Measurements from ENCODE around the gene TMEM37.

Gene TMEM37

GRCh38 chr2:119424284-119425118 lies 7.2 kb upstream of the TMEM37 start:
- no peak for FAIRE-seq
- no peak for TF ChIP-seq POLR2A (IDR thresholded peaks at IDR 0.05; ENCODE audit: low read depth, low read length)
- no peak for DNase-seq (ENCODE audit: insufficient read length, low spot score)

- DNase-seq (ENCODE audit: insufficient read length, low spot score) (no peak), FAIRE-seq (no peak)
- no peak for TF ChIP-seq POLR2A (IDR thresholded peaks at IDR 0.05; ENCODE audit: low read depth, low read length)
Observed at GRCh38 chr2:119425119-119425405, 6.6 kb upstream of the TMEM37 start.

- FAIRE-seq: no peak
Observed at GRCh38 chr2:119425620-119426395, 5.8 kb upstream of the TMEM37 start.

GRCh38 chr2:119426396-119426675 lies 5.3 kb upstream of the TMEM37 start:
- no peak for FAIRE-seq
- TF ChIP-seq POLR2A (IDR thresholded peaks at IDR 0.05; ENCODE audit: low read depth, low read length): no peak
- DNase-seq (ENCODE audit: insufficient read length, low spot score): no peak

More at GRCh38 chr2:119425620-119426395, 5.8 kb upstream of the TMEM37 start:
- no peak for DNase-seq (ENCODE audit: insufficient read length, low spot score)
- no peak for TF ChIP-seq POLR2A (IDR thresholded peaks at IDR 0.05; ENCODE audit: low read depth, low read length)

- FAIRE-seq (no peak), DNase-seq (ENCODE audit: insufficient read length, low spot score) (no peak)
- no peak for TF ChIP-seq POLR2A (IDR thresholded peaks at IDR 0.05; ENCODE audit: low read depth, low read length)
Observed at GRCh38 chr2:119426801-119427395, 4.8 kb upstream of the TMEM37 start.

GRCh38 chr2:119427756-119428155 lies 3.9 kb upstream of the TMEM37 start:
- DNase-seq (ENCODE audit: insufficient read length, low spot score) (no peak), FAIRE-seq (no peak)

GRCh38 chr2:119428488-119429224 lies 3.0 kb upstream of the TMEM37 start:
- DNase-seq (ENCODE audit: insufficient read length, low spot score): no peak
- TF ChIP-seq POLR2A (IDR thresholded peaks at IDR 0.05; ENCODE audit: low read depth, low read length): no peak
- FAIRE-seq: no peak

More at GRCh38 chr2:119427756-119428155, 3.9 kb upstream of the TMEM37 start:
- TF ChIP-seq POLR2A (IDR thresholded peaks at IDR 0.05; ENCODE audit: low read depth, low read length): no peak

- TF ChIP-seq POLR2A (IDR thresholded peaks at IDR 0.05; ENCODE audit: low read depth, low read length): no peak
- DNase-seq (ENCODE audit: insufficient read length, low spot score) (no peak), FAIRE-seq (no peak)
Observed at GRCh38 chr2:119429225-119429981, 2.3 kb upstream of the TMEM37 start.

GRCh38 chr2:119430023-119430498 lies 1.6 kb upstream of the TMEM37 start:
- no peak for DNase-seq (ENCODE audit: insufficient read length, low spot score)
- no peak for FAIRE-seq
- no peak for TF ChIP-seq POLR2A (IDR thresholded peaks at IDR 0.05; ENCODE audit: low read depth, low read length)

- no peak for DNase-seq (ENCODE audit: insufficient read length, low spot score)
- TF ChIP-seq POLR2A (IDR thresholded peaks at IDR 0.05; ENCODE audit: low read depth, low read length): no peak
- no peak for FAIRE-seq
Observed at GRCh38 chr2:119431976-119432850, 559 bp downstream of the TMEM37 start.

GRCh38 chr2:119432851-119433522 lies 1.3 kb downstream of the TMEM37 start:
- DNase-seq (ENCODE audit: insufficient read length, low spot score) (no peak), FAIRE-seq (no peak)
- TF ChIP-seq POLR2A (IDR thresholded peaks at IDR 0.05; ENCODE audit: low read depth, low read length): no peak
